ENCODE data around the gene SUMO2. TPM values are rescaled to one million over a fixed set of nuclear protein-coding genes. Genes with fewer than 3 reads are reported as not detected.
"Not testable (repeated sequence)": the region's sequence is repeated elsewhere in the genome, so short reads cannot be mapped to it uniquely, and the experiment has no call there.

SUMO2 gene
- total and polyA plus RNA-seq, 8 donors, result 38.1 to 178 (median 118) TPM

DNA sequence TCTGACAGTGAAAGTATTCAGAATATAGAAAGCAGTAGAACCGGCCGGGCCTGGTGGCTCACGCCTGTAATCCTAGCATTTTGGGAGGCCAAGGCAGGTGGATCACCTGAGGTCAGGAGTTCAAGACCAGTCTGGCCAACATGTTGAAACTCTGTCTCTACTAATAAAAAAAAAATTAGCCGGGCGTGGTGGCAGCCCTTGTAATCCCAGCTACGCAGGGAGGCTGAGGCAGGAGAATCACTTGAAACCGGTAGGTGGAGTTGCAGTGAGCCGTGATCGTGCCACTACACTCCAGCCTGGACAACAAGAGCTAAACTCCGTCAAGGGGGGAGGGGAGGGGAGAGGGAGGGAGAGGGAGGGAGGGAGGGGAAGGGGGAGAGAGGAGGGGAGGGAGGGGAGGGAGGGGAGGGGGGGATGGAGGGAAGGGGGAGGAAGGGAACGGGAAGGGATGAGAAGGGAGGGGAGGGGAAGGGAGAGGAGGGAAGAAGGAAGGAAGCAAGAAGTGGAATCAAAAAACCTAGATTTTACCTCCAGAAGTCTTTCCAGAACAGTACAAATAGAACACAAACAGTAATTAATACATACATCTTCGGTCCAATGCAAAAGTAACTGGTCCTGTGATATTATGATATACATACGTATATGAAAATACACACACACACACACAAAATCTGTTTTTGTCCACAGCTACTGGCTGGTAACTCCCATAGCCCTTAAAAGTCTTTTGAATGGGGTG is 40.4 kb downstream of the SUMO2 start:
- H3K4me1 ChIP-seq, result no peaks in the 10 kb centered on the region
- H3K36me3 ChIP-seq, result no peaks in the 10 kb centered on the region
- DNase-seq, result no peak
- H3K27me3 ChIP-seq, result no peaks in the 10 kb centered on the region
- TF ChIP-seq, protein P1, sequence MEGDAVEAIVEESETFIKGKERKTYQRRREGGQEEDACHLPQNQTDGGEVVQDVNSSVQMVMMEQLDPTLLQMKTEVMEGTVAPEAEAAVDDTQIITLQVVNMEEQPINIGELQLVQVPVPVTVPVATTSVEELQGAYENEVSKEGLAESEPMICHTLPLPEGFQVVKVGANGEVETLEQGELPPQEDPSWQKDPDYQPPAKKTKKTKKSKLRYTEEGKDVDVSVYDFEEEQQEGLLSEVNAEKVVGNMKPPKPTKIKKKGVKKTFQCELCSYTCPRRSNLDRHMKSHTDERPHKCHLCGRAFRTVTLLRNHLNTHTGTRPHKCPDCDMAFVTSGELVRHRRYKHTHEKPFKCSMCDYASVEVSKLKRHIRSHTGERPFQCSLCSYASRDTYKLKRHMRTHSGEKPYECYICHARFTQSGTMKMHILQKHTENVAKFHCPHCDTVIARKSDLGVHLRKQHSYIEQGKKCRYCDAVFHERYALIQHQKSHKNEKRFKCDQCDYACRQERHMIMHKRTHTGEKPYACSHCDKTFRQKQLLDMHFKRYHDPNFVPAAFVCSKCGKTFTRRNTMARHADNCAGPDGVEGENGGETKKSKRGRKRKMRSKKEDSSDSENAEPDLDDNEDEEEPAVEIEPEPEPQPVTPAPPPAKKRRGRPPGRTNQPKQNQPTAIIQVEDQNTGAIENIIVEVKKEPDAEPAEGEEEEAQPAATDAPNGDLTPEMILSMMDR (IDR thresholded peaks at IDR 0.05), result no peak
- 90 to 95% methylated on average over 12 of the region's 13 CpGs for WGBS, 2 donors
- no peak for FAIRE-seq
- intact Hi-C loops (cut with DNase I), result no loop called here
- H3K4me3 ChIP-seq, result no peak overlapping the region
- no peaks in the 10 kb centered on the region for H3K9me3 ChIP-seq
- ATAC-seq, result no peak
- no peak overlapping the region for H3K27ac ChIP-seq

GRCh38 chr17:75138519-75138918 is 44.2 kb downstream of the SUMO2 start:
- no peak for DNase-seq
- WGBS, 2 donors, result 87 to 91% methylated on average over 5 of the region's 5 CpGs
- Histone ChIP-seq H3K4me1 (no peaks in the 10 kb centered on the region), H3K36me3 (no peaks in the 10 kb centered on the region), H3K27ac (no peak overlapping the region), H3K4me3 (no peak overlapping the region), H3K27me3 (no peaks in the 10 kb centered on the region), H3K9me3 (no peaks in the 10 kb centered on the region)
- TF ChIP-seq, protein P1 (IDR thresholded peaks at IDR 0.05), result no peak
- no peak for FAIRE-seq
- ATAC-seq, result no peak
- intact Hi-C loops (cut with DNase I), result no loop called here

- DNase-seq; H3K9me3 ChIP-seq; FAIRE-seq; ATAC-seq; H3K36me3 ChIP-seq; H3K4me3 ChIP-seq; H3K27ac ChIP-seq; H3K27me3 ChIP-seq; intact Hi-C loops (cut with DNase I); H3K4me1 ChIP-seq: not testable (repeated sequence)
- 88 to 94% methylated on average over 9 of the region's 9 CpGs for WGBS, 2 donors
Observed at GRCh38 chr17:75137762-75138161, 45.0 kb downstream of the SUMO2 start.

DNA sequence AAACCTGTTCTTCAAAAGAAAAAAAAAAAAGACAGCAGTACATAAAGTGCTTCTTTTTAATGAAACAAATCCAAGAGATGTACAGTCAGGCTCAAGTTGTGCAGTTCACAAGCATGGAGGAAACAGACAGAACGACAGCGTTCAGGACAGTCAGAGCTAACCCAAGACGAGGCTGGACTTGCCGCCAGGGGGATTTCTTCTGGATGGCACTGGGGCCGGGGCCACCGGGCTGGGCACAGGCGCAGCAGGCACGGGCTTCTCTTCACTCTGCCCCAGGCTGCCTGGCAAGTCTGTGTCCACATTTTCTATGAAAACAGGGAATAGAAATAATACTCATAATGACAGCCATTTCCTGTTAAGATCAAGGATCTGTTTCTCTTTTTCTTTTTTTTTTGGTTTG is 46.8 kb downstream of the SUMO2 start:
- no peak overlapping the region for H3K27ac ChIP-seq
- H3K4me3 ChIP-seq, result no peak overlapping the region
- H3K36me3 ChIP-seq, result no peaks in the 10 kb centered on the region
- WGBS, 2 donors, result 91 to 92% methylated on average over 8 of the region's 8 CpGs
- no peaks in the 10 kb centered on the region for H3K27me3 ChIP-seq
- no peaks in the 10 kb centered on the region for H3K9me3 ChIP-seq
- H3K4me1 ChIP-seq, result peaks cover 0 to 3% (median 0%) of the 10 kb centered on the region in 3 donors
- DNase-seq, result no peak
- intact Hi-C loops (cut with DNase I), result no loop called here
- ATAC-seq, result no peak
- TF ChIP-seq, protein P1 (IDR thresholded peaks at IDR 0.05), result no peak
- no peak for FAIRE-seq

GRCh38 chr17:75135452-75135851 is 47.3 kb downstream of the SUMO2 start:
- Histone ChIP-seq H3K9me3 (no peaks in the 10 kb centered on the region), H3K27ac (no peak overlapping the region), H3K27me3 (no peaks in the 10 kb centered on the region), H3K4me1 (peaks cover 0 to 5% (median 0%) of the 10 kb centered on the region in 3 donors), H3K36me3 (no peaks in the 10 kb centered on the region), H3K4me3 (no peak overlapping the region)
- TF ChIP-seq, protein P1 (IDR thresholded peaks at IDR 0.05), result no peak
- intact Hi-C loops (cut with DNase I), result no loop called here
- WGBS, 2 donors, result 90 to 92% methylated on average over 5 of the region's 5 CpGs
- DNase-seq (no peak), ATAC-seq (no peak), FAIRE-seq (no peak)

DNA sequence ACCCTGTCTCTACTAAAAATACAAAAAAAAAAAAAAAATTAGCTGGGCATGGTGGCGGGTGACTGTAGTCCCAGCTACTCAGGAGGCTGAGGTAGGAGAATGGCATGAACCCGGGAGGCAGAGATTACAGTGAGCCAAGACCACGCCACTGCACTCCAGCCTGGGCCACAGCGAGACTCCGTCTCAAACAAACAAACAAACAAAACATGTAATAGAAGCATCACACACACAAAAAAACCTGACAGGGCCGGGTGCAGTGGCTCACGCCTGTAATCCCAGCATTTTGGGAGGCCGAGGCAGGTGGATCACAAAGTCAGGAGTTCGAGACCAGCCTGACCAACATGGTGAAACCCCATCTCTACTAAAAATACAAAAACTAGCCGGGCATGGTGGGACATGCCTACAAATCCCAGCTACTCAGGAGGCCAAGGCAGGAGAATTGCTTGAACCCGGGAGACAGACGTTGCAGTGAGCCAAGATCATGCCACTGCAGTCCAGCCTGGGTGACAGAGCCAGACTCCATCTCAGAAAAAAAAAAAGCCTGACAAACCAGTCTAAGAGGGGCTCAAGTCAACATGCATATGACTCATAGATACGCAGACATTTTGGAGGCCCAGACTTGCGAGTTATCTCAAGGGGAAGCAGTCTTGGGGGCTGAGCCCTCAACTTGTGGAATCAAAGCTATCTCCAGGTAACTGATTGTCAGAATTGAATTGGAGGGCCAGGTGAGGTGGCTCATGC is 49.0 kb downstream of the SUMO2 start:
- H3K27me3 ChIP-seq; intact Hi-C loops (cut with DNase I); H3K4me1 ChIP-seq; H3K4me3 ChIP-seq; FAIRE-seq; H3K36me3 ChIP-seq; ATAC-seq; H3K27ac ChIP-seq; DNase-seq; H3K9me3 ChIP-seq: not testable (repeated sequence)
- 86 to 91% methylated on average over 14 of the region's 14 CpGs for WGBS, 2 donors
